ENCODE measurements around the gene PNRC2. TPM values are rescaled to one million over a fixed set of nuclear protein-coding genes. Genes with fewer than 3 reads are reported as not detected.

Gene PNRC2
- total and polyA plus RNA-seq, 7 donors: 39.5 to 179 (median 61.8) TPM

GRCh38 chr1:23922321-23922943 lies 37.2 kb upstream of the PNRC2 start:
- no peak for TF ChIP-seq CTCF (IDR thresholded peaks at IDR 0.05)
- WGBS, 3 donors: 86 to 92% (median 90%) methylated on average over 8 of the region's 8 CpGs
- Histone ChIP-seq H3K9me3 (no peaks in the 10 kb centered on the region), H3K4me1 (peaks cover 12% of the 10 kb centered on the region), H3K27ac (no peak overlapping the region), H3K36me3 (ENCODE audit: insufficient read depth in 1 of 2, low read depth in 1 of 2) (no peaks in the 10 kb centered on the region), H3K4me3 (no peak overlapping the region), H3K27me3 (ENCODE audit: insufficient read depth in 3 of 3, low read length in 2 of 3) (no peaks in the 10 kb centered on the region)
- intact Hi-C loops (cut with DNase I): no loop called here
- no peak for DNase-seq
- no peak for ATAC-seq

GRCh38 chr1:23923592-23924499 lies 35.8 kb upstream of the PNRC2 start:
- TF ChIP-seq CTCF (IDR thresholded peaks at IDR 0.05): no peak
- ATAC-seq (peak in 1 of 4 donors; percentile 31), DNase-seq (peak in 1 of 2 donors; percentile 30)
- WGBS, 3 donors: 11 to 32% (median 14%) methylated on average over 8 of the region's 8 CpGs
- Histone ChIP-seq H3K27ac (no peak overlapping the region), H3K36me3 (ENCODE audit: insufficient read depth in 1 of 2, low read depth in 1 of 2) (no peaks in the 10 kb centered on the region), H3K4me3 (no peak overlapping the region), H3K27me3 (ENCODE audit: insufficient read depth in 3 of 3, low read length in 2 of 3) (no peaks in the 10 kb centered on the region), H3K4me1 (peaks cover 12% of the 10 kb centered on the region), H3K9me3 (no peaks in the 10 kb centered on the region)
- intact Hi-C loops (cut with DNase I): no loop called here

GRCh38 chr1:23924601-23925000 lies 35.0 kb upstream of the PNRC2 start:
- intact Hi-C loops (cut with DNase I): no loop called here
- TF ChIP-seq CTCF (IDR thresholded peaks at IDR 0.05): no peak
- WGBS, 3 donors: 91 to 96% (median 93%) methylated on average over 11 of the region's 11 CpGs

GRCh38 chr1:23925279-23925678 lies 34.3 kb upstream of the PNRC2 start:
- H3K4me1 ChIP-seq: peaks cover 10% of the 10 kb centered on the region
- TF ChIP-seq CTCF (IDR thresholded peaks at IDR 0.05): no peak
- 74 to 79% (median 77%) methylated on average over 3 of the region's 3 CpGs for WGBS, 3 donors
- no peak overlapping the region for H3K4me3 ChIP-seq
- H3K27me3 ChIP-seq (ENCODE audit: insufficient read depth in 3 of 3, low read length in 2 of 3): no peaks in the 10 kb centered on the region
- no peak overlapping the region for H3K27ac ChIP-seq
- ATAC-seq (no peak), DNase-seq (no peak)
- H3K36me3 ChIP-seq (ENCODE audit: insufficient read depth in 1 of 2, low read depth in 1 of 2): no peaks in the 10 kb centered on the region
- H3K9me3 ChIP-seq: no peaks in the 10 kb centered on the region
- intact Hi-C loops (cut with DNase I): no loop called here

More at GRCh38 chr1:23924601-23925000, 35.0 kb upstream of the PNRC2 start:
- no peak overlapping the region for H3K4me3 ChIP-seq
- no peak overlapping the region for H3K27ac ChIP-seq
- no peaks in the 10 kb centered on the region for H3K27me3 ChIP-seq (ENCODE audit: insufficient read depth in 3 of 3, low read length in 2 of 3)
- peaks cover 12% of the 10 kb centered on the region for H3K4me1 ChIP-seq
- ATAC-seq (no peak), DNase-seq (no peak)
- no peaks in the 10 kb centered on the region for H3K36me3 ChIP-seq (ENCODE audit: insufficient read depth in 1 of 2, low read depth in 1 of 2)
- H3K9me3 ChIP-seq: no peaks in the 10 kb centered on the region

Data from psoas muscle (tissue), 8 donors.